Astrocyte (in vitro differentiated cells and primary cell): ENCODE data around the gene LYPD6B. TPM values are rescaled to one million over a fixed set of nuclear protein-coding genes. Genes with fewer than 3 reads are reported as not detected.

Experiments
- DNase-seq: peaks from one replicate; pipeline ENCODE4 v3.0.0-alpha.2; 2010; ENCODE audit warnings: low read depth
- FAIRE-seq: peaks from 2 replicates; lab custom pipeline; 2011; peaks lifted over from hg19 to GRCh38; lab: Jason Lieb, UNC
- H2AFZ ChIP-seq: 2 replicates; pipeline ENCODE4 v1.6.0; 2012; ENCODE audit warnings: low read depth, low read length, inconsistent platforms
- H3K27ac ChIP-seq: 2 replicates; pipeline ENCODE4 v1.5.1; 2011; ENCODE audit warnings: low read depth, low read length, inconsistent platforms
- H3K27me3 ChIP-seq: 2 replicates; pipeline ENCODE4 v1.6.0; 2011; ENCODE audit warnings: low read length, inconsistent platforms; ENCODE audit not compliant: insufficient read depth
- H3K36me3 ChIP-seq: 2 replicates; pipeline ENCODE4 v1.5.1; 2011; ENCODE audit warnings: low read length, inconsistent platforms; ENCODE audit not compliant: insufficient read depth
- H3K4me1 ChIP-seq: 2 replicates; pipeline ENCODE4 v1.5.1; 2011; ENCODE audit warnings: low read length, inconsistent platforms; ENCODE audit not compliant: insufficient read depth
- H3K4me2 ChIP-seq: 2 replicates; pipeline ENCODE4 v1.6.0; 2012; ENCODE audit warnings: low read length, inconsistent platforms
- H3K4me3 ChIP-seq: 2 replicates; pipeline ENCODE4 v1.5.1; 2011; ENCODE audit warnings: low read depth, mild to moderate bottlenecking, low read length, inconsistent platforms; ENCODE audit not compliant: insufficient read depth
- H3K79me2 ChIP-seq: 2 replicates; pipeline ENCODE4 v1.6.0; 2012; ENCODE audit warnings: mild to moderate bottlenecking, low read length, inconsistent platforms; ENCODE audit not compliant: insufficient read depth
- H3K9ac ChIP-seq: 2 replicates; pipeline ENCODE4 v1.6.0; 2012; ENCODE audit warnings: mild to moderate bottlenecking, low read length, inconsistent platforms
- H3K9me3 ChIP-seq: 2 replicates; pipeline ENCODE4 v1.5.1; 2012; ENCODE audit warnings: low read depth, mild to moderate bottlenecking, low read length, inconsistent platforms; ENCODE audit not compliant: insufficient read depth
- H4K20me1 ChIP-seq: 2 replicates; pipeline ENCODE4 v1.6.0; 2012; ENCODE audit warnings: low read length, inconsistent platforms; ENCODE audit not compliant: insufficient read depth
- H3K27ac Mint-ChIP-seq: one replicate; pipeline ENCODE4 v1.8.0; 2021; ENCODE audit warnings: mild to moderate bottlenecking, mixed read lengths; ENCODE audit not compliant: unreplicated experiment
- H3K27me3 Mint-ChIP-seq: one replicate; pipeline ENCODE4 v1.8.0; 2021; ENCODE audit warnings: low read depth, mixed read lengths; ENCODE audit not compliant: unreplicated experiment
- H3K36me3 Mint-ChIP-seq: one replicate; pipeline ENCODE4 v1.8.0; 2021; ENCODE audit warnings: low read depth, mixed read lengths; ENCODE audit not compliant: unreplicated experiment
- H3K4me1 Mint-ChIP-seq: one replicate; pipeline ENCODE4 v1.8.0; 2021; ENCODE audit warnings: low read depth, mixed read lengths; ENCODE audit not compliant: unreplicated experiment
- H3K4me3 Mint-ChIP-seq: one replicate; pipeline ENCODE4 v1.8.0; 2021; ENCODE audit warnings: mild to moderate bottlenecking, moderate library complexity, mixed read lengths; ENCODE audit not compliant: unreplicated experiment
- H3K9me3 Mint-ChIP-seq: one replicate; pipeline ENCODE4 v1.8.0; 2021; ENCODE audit warnings: mild to moderate bottlenecking, mixed read lengths; ENCODE audit not compliant: unreplicated experiment
- EZH2 ChIP-seq: IDR thresholded peaks from 2 replicates; pipeline ENCODE4 v1.6.1; 2012; ENCODE audit warnings: mild to moderate bottlenecking, low read length, inconsistent platforms; ENCODE audit not compliant: insufficient read depth
- total RNA-seq: library from RNA; stranded (reverse); gene quantifications from 2 replicates; pipeline ENCODE4 v1.2.1, GENCODE V29; 2021
- TF ChIP-seq, protein P1 (sequence below): IDR thresholded peaks from 2 replicates; pipeline ENCODE4 v1.5.1; 2011; ENCODE audit warnings: low read depth, mild to moderate bottlenecking, inconsistent platforms, low read length, moderate library complexity; ENCODE audit not compliant: insufficient read depth

The LYPD6B gene
- total RNA-seq, 1 donor from 2014 or later = 1.2 TPM

DNA sequence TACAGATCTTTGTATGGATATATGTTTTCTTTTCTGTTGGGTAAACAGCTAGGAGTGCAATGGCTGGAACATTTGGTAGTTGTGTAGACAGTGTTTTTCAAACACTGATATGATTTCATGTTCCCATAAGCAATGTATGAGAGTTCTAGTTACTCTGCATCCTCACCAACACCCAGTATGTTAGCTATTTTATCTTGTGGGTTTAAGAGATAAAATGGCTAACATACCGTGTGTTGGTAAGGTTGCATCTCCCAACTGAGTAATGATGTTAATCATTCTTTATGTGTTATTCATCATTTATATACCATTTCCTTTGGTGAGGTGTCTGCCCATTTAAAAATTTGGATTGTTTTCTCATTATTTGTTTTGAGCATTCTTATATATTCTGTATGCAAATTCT, 65.7 kb downstream of the LYPD6B start:
- Histone ChIP-seq H3K27me3 (no peaks in the 10 kb centered on the region), H3K4me1 (no peaks in the 10 kb centered on the region), H3K27ac (no peak overlapping the region), H3K9ac (no peak overlapping the region), H4K20me1 (no peaks in the 10 kb centered on the region), H3K79me2 (no peaks in the 10 kb centered on the region), H3K4me2 (no peak overlapping the region), H2AFZ (no peak overlapping the region), H3K36me3 (no peaks in the 10 kb centered on the region), H3K4me3 (no peak overlapping the region), H3K9me3 (no peaks in the 10 kb centered on the region)
- Mint-ChIP-seq H3K36me3 (no peaks in the 10 kb centered on the region), H3K4me1 (peaks cover 10% of the 10 kb centered on the region), H3K27me3 (no peaks in the 10 kb centered on the region), H3K9me3 (peaks cover 6% of the 10 kb centered on the region), H3K4me3 (no peak overlapping the region), H3K27ac (no peak overlapping the region)
- DNase-seq (no peak), FAIRE-seq (no peak)
- no peak for TF ChIP-seq EZH2
- TF ChIP-seq, protein P1, sequence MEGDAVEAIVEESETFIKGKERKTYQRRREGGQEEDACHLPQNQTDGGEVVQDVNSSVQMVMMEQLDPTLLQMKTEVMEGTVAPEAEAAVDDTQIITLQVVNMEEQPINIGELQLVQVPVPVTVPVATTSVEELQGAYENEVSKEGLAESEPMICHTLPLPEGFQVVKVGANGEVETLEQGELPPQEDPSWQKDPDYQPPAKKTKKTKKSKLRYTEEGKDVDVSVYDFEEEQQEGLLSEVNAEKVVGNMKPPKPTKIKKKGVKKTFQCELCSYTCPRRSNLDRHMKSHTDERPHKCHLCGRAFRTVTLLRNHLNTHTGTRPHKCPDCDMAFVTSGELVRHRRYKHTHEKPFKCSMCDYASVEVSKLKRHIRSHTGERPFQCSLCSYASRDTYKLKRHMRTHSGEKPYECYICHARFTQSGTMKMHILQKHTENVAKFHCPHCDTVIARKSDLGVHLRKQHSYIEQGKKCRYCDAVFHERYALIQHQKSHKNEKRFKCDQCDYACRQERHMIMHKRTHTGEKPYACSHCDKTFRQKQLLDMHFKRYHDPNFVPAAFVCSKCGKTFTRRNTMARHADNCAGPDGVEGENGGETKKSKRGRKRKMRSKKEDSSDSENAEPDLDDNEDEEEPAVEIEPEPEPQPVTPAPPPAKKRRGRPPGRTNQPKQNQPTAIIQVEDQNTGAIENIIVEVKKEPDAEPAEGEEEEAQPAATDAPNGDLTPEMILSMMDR = no peak

DNA sequence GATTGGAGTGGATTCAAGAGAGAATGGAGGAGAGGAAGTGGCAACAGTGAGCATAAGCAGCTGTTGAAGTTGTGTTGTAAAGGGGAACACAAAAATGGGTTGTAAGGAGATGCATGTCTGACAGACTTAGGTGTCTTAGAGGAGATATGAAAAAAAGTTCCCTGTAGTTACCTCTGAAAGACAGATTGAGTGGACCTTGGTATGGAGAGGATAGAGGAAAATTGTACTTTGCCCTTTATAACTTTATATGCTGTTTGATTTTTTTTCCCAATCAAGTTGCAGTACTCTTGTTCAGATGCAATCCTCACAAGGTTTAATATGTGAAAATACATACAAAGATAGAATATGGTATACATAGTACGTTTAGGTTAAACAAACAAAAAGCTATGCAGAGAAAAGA, 73.6 kb downstream of the LYPD6B start:
- H4K20me1 ChIP-seq = no peaks in the 10 kb centered on the region
- peaks cover 5% of the 10 kb centered on the region for H3K9me3 Mint-ChIP-seq
- H3K36me3 Mint-ChIP-seq = no peaks in the 10 kb centered on the region
- H3K79me2 ChIP-seq = no peaks in the 10 kb centered on the region
- DNase-seq = no peak
- no peak for FAIRE-seq
- H3K9ac ChIP-seq = no peak overlapping the region
- no peaks in the 10 kb centered on the region for H3K27me3 ChIP-seq
- no peaks in the 10 kb centered on the region for H3K4me1 ChIP-seq
- no peak overlapping the region for H3K4me2 ChIP-seq
- no peak overlapping the region for H3K27ac Mint-ChIP-seq
- no peak overlapping the region for H3K4me3 Mint-ChIP-seq
- no peak overlapping the region for H2AFZ ChIP-seq
- no peak overlapping the region for H3K27ac ChIP-seq
- H3K4me3 ChIP-seq = no peak overlapping the region
- H3K27me3 Mint-ChIP-seq = no peaks in the 10 kb centered on the region
- TF ChIP-seq, protein P1 = no peak
- TF ChIP-seq EZH2 = no peak
- H3K36me3 ChIP-seq = no peaks in the 10 kb centered on the region
- no peaks in the 10 kb centered on the region for H3K9me3 ChIP-seq
- no peaks in the 10 kb centered on the region for H3K4me1 Mint-ChIP-seq

DNA sequence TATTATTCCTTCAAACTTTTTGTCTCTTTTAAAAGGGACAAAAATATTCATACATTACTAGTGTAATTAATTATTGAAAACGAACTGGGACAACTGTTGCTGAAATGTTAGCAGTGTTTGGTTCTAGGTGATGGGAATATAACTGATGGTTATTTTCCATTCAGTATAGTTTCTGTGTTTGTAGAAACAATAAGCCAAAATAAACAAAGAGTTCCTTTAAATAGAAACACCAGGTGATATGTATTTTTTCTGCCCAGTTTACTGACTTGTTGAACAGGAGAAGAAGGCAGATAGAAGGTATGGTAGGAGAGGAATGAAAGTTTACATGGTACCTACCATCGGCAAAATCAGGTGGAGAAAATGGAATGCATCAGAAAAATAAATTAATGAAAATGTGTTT, 74.2 kb downstream of the LYPD6B start:
- H3K9me3 ChIP-seq = no peaks in the 10 kb centered on the region
- TF ChIP-seq, protein P1 = no peak
- no peak for TF ChIP-seq EZH2
- H3K27ac Mint-ChIP-seq = no peak overlapping the region
- H2AFZ ChIP-seq = no peak overlapping the region
- H3K27me3 ChIP-seq = no peaks in the 10 kb centered on the region
- DNase-seq (no peak), FAIRE-seq (no peak)
- peaks cover 5% of the 10 kb centered on the region for H3K9me3 Mint-ChIP-seq
- H4K20me1 ChIP-seq = no peaks in the 10 kb centered on the region
- no peak overlapping the region for H3K4me3 Mint-ChIP-seq
- no peaks in the 10 kb centered on the region for H3K36me3 ChIP-seq
- H3K36me3 Mint-ChIP-seq = no peaks in the 10 kb centered on the region
- no peaks in the 10 kb centered on the region for H3K79me2 ChIP-seq
- no peaks in the 10 kb centered on the region for H3K4me1 ChIP-seq
- H3K4me2 ChIP-seq = no peak overlapping the region
- H3K4me3 ChIP-seq = no peak overlapping the region
- H3K27ac ChIP-seq = no peak overlapping the region
- H3K4me1 Mint-ChIP-seq = no peaks in the 10 kb centered on the region
- H3K27me3 Mint-ChIP-seq = no peaks in the 10 kb centered on the region
- H3K9ac ChIP-seq = no peak overlapping the region
